GM10248 (cell line): ENCODE data around the gene CD164.

Experiments used
- CTCF ChIA-PET: fragments of 300-600 bp; sonication (Branson Sonifier 250); formaldehyde crosslinking; extraction: SDS; loops from one replicate; lab custom pipeline; 2021; ENCODE audit warnings: antibody characterized with exemption; lab: Yijun Ruan, JAX
- POLR2A ChIA-PET: fragments of 350-650 bp; sonication (Branson Sonifier 250); formaldehyde crosslinking; extraction: SDS; loops from one replicate; lab custom pipeline; 2020; ENCODE audit warnings: antibody characterized with exemption; lab: Yijun Ruan, JAX
- DNase-seq: peaks from one replicate; pipeline ENCODE4 v3.0.0; 2012; ENCODE audit errors: extremely low spot score
- CTCF ChIP-seq: IDR thresholded peaks from 2 replicates; pipeline ENCODE4 v1.5.1; 2012; ENCODE audit warnings: mild to moderate bottlenecking, low read depth; ENCODE audit errors: extremely low read depth, missing control alignments, control extremely low read depth

CD164 gene

GRCh38 chr6:109381747-109382575 is at the start of gene CD164:
CD164 (minus strand) TSS chr6:109382467; CDS start chr6:109382378, 89 bp downstream.
- POLR2A ChIA-PET: interaction anchor here (0.8 to 2.4 kb wide), 5 partner anchors 9 to 101 kb away, joined by 3 to 15 read pairs (median 3); partner anchors contain the start of gene ZBTB24
- CTCF ChIA-PET: interaction anchor here (1.2 to 6.5 kb wide), 14 partner anchors 9 to 309 kb away, joined by 3 to 111 read pairs (median 6); partner anchors contain the start of gene MICAL1
- DNase-seq: peak; percentile 93
- no peak for TF ChIP-seq CTCF

- no peak for DNase-seq
- CTCF ChIA-PET: no interaction called here
- POLR2A ChIA-PET: no interaction called here
- no peak for TF ChIP-seq CTCF
Measured at GRCh38 chr6:109429496-109429895, 47.2 kb upstream of the CD164 start.

- DNase-seq: no peak
- POLR2A ChIA-PET: no interaction called here
- no peak for TF ChIP-seq CTCF
- CTCF ChIA-PET: interaction anchor here (0.6 kb wide), 1 partner anchor 79 kb away, joined by 3 read pairs; no protein-coding TSS in a partner anchor
Measured at GRCh38 chr6:109428889-109429477, 46.7 kb upstream of the CD164 start.

- POLR2A ChIA-PET: no interaction called here
- CTCF ChIA-PET: interaction anchor here (1.3 kb wide), 1 partner anchor 237 kb away, joined by 3 read pairs; no protein-coding TSS in a partner anchor
- TF ChIP-seq CTCF: no peak
- no peak for DNase-seq
Measured at GRCh38 chr6:109424946-109425345, 42.7 kb upstream of the CD164 start.

- POLR2A ChIA-PET: no interaction called here
- no peak for DNase-seq
- TF ChIP-seq CTCF: no peak
- CTCF ChIA-PET: interaction anchor here (1.3 kb wide), 1 partner anchor 9 kb away, joined by 5 read pairs; no protein-coding TSS in a partner anchor
Measured at GRCh38 chr6:109421184-109421583, 38.9 kb upstream of the CD164 start.

- no peak for TF ChIP-seq CTCF
- ChIA-PET CTCF (interaction anchor here (0.9 kb wide), 1 partner anchor 14 kb away, joined by 3 read pairs; no protein-coding TSS in a partner anchor), POLR2A (no interaction called here)
- DNase-seq: no peak
Measured at GRCh38 chr6:109420751-109421150, 38.5 kb upstream of the CD164 start.
